RKO (cell line): Measurements from ENCODE around the gene USP24.

Experiments
- DNase-seq: peaks from one replicate; pipeline ENCODE4 v3.0.0-alpha.2; 2016; ENCODE audit warnings: low spot score

The USP24 gene

GRCh38 chr1:55070293-55071164 is 144.6 kb downstream of the USP24 start:
- DNase-seq = no peak

DNA sequence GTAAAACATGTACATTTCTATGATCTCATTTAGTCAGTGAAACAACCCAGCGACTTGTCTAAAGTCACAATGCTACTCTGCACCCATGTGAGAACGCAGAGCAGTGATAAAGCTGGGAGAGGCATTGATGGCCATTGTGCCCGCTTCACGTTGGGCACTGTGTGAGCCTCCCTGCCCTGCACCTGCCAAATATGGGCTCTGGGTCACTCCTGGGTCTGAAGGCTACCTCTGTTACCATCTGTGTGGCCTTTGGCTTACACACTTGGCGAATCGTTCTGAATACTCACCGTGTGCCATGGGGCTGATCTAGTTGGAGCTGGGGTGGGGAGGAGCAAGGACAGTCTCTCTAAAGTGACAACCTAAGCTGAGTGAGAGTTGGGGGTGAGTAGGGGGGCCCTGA is 145.9 kb downstream of the USP24 start:
- DNase-seq = no peak

DNA sequence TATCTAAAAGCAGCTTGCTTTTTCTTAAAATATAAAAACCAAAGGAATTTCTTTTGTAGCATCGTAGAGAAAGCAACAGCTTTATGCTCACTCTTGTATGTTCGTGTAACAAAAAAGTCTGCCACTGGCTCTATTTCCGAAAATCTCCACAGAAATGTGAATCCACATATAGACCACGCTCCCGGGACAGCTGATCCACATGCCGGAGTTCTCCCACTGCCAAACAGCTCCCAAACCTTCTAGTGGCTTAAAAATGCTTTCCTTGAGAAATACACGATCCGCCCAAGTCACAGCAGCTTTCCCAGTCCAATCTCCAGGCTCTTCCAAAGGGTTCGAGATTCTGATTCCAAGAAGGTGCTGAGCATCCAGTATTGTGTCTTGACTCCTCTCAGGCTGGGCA is 146.5 kb downstream of the USP24 start:
- DNase-seq = no peak

DNA sequence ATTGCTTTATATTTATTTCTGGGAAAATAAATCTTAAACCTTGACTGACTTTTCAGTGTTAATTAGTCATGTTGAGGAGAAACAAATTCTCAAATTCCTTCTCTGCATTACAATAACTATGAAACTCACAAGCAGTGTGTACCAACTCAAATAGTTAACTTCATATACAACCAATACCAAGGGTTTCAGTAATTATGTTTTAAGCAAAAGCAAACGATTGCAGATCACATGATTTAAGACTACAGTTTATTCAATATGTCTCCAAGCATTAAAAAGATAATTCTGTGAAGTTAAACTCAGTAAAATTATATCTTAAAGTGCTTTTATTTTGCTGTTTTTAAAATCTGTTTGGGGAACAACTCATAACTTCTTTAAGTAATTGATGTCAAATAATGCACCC is 147.2 kb downstream of the USP24 start:
- DNase-seq = no peak

GRCh38 chr1:55067022-55067778 is 148.0 kb downstream of the USP24 start:
- DNase-seq = no peak

GRCh38 chr1:55065648-55066047 is 149.5 kb downstream of the USP24 start:
- DNase-seq = no peak

DNA sequence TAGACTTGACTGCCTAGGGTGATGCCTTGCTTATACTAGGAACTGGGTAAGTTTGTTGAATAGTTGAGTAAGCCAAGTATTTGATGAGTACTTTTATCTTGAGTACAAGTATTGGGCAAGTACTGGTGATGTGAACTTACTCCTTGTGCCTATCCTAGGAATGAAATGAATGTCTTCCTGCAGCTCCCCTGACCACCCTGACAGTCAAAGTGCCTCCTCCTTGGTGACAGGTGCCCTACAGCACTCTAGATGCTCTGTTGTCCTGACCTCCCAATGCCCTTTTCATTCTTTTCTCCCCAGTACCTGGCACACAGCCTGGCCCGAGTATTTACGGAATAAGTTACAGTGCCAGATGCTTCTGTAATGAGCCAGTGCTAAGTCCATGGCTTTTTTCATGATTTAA is 150.3 kb downstream of the USP24 start:
- DNase-seq = no peak

- DNase-seq = no peak
Measured at GRCh38 chr1:55064071-55064581, 151.0 kb downstream of the USP24 start.

- no peak for DNase-seq
Measured at GRCh38 chr1:55063577-55063942, 151.6 kb downstream of the USP24 start.

DNA sequence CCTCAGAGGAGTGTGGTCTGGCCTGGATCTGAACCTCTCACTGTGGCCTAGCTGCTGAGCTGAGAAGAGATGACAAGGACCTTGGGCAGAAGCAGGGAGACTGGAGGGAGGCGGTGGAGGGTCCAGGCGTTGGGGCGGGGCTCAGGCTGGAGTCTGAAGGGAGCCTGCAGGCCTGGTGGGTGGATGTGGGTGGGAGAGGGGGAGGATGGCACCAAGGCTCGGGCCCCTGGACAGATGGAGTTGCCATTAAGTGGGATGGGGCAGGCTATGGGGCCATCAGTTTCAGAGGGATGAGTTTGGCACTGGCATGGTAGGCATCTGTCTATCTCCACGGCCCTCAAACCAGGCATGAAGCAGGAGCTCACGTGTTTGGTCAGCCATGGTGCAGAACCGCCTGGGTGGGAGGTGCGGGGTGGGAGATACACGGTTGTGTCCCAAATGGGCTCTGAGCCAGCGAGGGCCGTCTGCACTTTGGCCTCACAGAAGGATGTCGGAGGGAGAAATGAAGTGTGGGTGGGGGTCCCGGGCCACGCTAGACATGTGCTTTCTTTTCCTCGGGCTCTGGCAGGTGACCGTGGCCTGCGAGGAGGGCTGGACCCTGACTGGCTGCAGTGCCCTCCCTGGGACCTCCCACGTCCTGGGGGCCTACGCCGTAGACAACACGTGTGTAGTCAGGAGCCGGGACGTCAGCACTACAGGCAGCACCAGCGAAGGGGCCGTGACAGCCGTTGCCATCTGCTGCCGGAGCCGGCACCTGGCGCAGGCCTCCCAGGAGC is 152.2 kb downstream of the USP24 start:
- DNase-seq = no peak

- no peak for DNase-seq
Measured at GRCh38 chr1:55061706-55062321, 153.3 kb downstream of the USP24 start.

GRCh38 chr1:55061000-55061705 is 154.0 kb downstream of the USP24 start:
- no peak for DNase-seq

GRCh38 chr1:55060133-55060999 is 154.8 kb downstream of the USP24 start:
- no peak for DNase-seq

- no peak for DNase-seq
Measured at GRCh38 chr1:55059302-55060132, 155.6 kb downstream of the USP24 start.

- no peak for DNase-seq
Measured at GRCh38 chr1:55057956-55058298, 157.2 kb downstream of the USP24 start.

- no peak for DNase-seq
Measured at GRCh38 chr1:55057270-55057955, 157.8 kb downstream of the USP24 start.

- no peak for DNase-seq
Measured at GRCh38 chr1:55056632-55056992, 158.6 kb downstream of the USP24 start.

GRCh38 chr1:55055951-55056631 is 159.1 kb downstream of the USP24 start:
- DNase-seq = no peak
